HG02759 (cell line): ENCODE measurements around the gene PARP1.
"Not testable (repeated sequence)": the region's sequence is repeated elsewhere in the genome, so short reads cannot be mapped to it uniquely, and the experiment has no call there.

Experiments
- ATAC-seq: cut with Tn5 transposase; IDR thresholded peaks from one replicate; pipeline ENCODE4 v1.9.1; 2021; ENCODE audit warnings: mild to moderate bottlenecking, moderate library complexity; ENCODE audit not compliant: unreplicated experiment

PARP1 gene

DNA sequence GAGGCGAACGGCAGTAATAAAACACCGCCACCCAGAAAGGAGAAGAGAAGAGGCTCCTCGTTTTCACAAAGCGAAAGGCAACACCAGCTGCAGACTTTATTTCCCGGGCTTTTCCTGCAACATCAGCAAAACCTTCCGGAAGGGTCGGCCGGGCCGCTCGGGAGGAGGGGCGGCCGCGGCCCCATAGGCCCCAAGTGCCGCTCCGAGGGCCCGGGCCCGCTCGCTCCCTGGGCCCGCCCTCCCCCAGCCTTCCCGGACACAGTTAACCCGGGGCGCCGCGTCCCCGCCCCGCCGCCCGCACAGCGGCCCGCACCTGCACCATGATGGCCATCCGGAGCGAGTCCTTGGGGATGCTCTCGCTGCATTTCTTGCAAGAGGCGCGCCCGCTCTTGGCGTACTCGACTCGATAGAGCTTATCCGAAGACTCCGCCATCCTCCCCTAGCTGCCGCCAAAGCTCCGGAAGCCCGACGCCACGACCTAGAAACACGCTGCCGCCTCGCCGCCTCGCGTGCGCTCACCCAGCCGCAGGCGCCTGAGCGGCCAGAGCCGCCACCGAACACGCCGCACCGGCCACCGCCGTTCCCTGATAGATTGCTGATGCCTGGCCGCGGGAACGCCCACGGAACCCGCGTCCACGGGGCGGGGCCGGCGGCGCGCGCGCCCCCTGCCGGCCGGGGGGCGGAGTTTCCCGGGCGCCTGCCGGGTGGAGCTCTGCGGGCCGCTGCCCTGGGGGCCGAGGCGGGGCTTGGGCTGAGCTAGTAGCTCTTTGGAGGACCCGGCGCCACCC, at the start of gene PARP1:
PARP1 (minus strand) TSS at position 597 of the 788 bp plus-strand sequence; CDS start at position 433, 164 bp downstream.
- ATAC-seq, result peak; percentile 82

- ATAC-seq, result no peak
These were observed 49.4 kb upstream of the PARP1 start for GRCh38 chr1:226457307-226457712.

DNA sequence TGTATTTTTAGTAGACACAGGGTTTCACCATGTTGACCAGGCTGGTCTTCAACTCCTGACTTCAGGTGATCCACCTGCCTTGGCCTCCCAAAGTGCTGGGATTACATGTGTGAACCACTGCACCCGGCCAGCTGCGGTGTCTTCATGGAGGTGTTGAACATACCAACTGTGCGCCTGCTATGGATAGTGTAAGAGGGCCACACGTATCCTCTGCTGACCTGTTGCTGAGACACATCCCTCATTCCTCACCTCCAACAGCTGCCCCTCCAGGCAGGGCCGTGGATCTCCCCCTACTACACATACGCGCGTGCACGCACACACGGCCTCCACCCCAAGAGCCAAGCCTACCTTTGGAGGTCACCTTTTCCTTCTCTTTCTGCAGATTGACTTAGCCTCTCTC, 48.0 kb upstream of the PARP1 start:
- no peak for ATAC-seq

DNA sequence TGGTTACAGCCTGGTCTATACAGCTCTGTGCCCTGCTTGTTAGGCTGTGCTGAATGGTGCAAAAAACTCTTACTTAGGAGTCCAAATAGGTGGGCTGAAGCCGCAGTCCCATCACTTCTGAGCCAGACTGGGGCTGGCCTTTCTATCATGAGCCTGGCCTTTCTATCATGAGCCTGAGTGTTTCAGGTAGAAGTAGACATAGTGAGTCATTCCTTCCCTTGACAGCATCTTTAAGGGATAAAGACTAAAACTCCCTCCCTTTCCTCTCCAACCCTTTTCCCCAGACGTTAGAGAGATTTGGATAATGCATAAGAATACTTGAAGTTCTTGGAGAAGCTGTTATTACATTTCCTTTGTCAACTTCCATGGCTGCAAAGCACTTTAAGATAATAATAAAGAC, 46.5 kb upstream of the PARP1 start:
- ATAC-seq, result no peak

DNA sequence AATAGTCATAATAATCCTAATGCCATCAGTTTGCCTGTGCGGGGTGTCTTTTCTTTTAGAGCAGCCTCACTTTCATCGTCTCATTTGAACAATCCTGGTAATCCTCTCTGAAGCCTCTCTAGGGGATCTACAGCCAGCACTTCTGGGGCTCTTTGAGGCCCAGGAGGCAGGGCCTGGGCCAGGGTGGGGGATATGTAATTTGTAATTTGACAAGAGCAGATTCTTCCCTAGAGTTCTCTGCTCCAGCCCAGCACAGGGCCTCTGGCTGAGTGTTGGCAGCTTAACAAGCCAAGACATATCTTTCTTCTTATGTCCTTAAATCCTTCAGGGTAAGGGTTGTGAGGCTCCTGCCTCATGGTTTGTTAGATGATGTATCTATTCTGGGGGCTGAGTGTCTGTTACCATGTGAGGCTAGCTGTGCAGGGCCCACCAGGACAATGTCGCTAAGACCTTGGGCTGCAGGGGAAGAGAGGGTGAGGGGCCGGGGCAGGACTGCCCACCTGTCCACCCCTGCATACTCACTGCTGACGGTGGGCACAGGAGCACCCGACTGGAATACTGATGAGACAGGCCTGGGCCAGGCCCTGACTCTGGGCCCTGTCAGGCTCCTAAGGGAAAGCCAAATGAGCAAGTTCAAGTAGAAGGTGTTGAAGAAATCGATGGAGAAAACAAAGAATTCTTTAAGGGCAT, 45.3 kb upstream of the PARP1 start:
- ATAC-seq, result no peak

- ATAC-seq, result no peak
These were observed 42.8 kb upstream of the PARP1 start for GRCh38 chr1:226450688-226451087.

GRCh38 chr1:226449823-226450222, 41.9 kb upstream of the PARP1 start:
- no peak for ATAC-seq

GRCh38 chr1:226447932-226448665, 40.2 kb upstream of the PARP1 start:
- ATAC-seq, result no peak

DNA sequence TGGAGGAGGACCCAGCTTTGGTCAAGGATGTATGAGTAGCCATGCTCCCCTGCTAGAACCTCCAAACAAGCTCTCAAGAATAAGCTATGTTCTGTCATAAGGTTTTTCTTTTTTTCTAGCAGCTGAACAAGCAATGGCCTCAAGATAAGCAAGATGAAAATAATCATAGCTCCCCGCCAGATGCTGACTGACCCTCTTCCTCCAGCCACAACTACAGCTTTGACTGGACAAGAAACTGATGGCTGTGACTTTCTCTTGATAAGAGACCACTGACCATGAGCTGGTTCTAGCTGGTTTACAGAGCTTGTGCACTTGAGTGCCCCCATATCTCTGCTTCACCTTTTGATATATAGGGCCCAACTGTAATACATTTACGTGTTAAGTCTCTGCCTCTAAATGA, 38.2 kb upstream of the PARP1 start:
- ATAC-seq, result no peak

DNA sequence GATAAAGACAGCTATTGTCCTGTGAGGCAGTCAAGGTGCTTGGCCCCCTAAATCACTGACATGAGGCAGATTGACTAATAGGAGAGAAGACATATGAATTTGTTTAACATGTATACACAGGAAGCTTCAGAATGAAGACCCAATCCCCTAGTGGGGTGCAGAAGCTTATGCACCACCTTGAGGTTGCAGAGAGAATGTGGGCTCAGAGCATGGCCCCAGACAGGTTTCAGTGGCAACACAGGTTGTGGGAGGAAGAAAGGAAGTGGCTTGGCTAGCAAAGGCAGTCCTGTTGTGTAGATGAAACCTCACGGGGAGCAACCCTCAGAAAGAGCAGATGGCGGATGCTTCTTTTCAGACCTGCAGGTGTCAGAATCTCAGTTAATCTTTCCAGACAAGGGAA, 37.0 kb upstream of the PARP1 start:
- ATAC-seq, result peak; percentile 100

DNA sequence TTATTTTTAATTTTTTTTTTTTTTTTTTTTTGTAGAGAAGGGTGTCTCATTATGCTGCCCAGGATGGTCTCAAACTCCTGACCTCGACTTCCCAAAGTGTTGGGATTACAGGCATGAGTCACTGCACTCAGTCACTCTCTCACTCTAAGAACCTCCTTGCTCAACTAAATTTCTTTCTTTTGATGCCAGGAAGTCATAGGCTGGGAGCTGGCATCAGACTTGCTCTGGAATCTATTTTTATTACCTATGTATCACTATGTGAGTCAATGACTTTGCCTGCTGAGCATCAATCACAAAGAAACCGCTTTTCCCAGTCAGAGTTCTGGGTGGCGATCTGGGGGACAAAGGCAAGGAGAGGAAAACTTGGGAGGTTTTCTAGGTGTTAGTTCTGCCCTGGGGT, 35.5 kb upstream of the PARP1 start:
- ATAC-seq, result no peak

DNA sequence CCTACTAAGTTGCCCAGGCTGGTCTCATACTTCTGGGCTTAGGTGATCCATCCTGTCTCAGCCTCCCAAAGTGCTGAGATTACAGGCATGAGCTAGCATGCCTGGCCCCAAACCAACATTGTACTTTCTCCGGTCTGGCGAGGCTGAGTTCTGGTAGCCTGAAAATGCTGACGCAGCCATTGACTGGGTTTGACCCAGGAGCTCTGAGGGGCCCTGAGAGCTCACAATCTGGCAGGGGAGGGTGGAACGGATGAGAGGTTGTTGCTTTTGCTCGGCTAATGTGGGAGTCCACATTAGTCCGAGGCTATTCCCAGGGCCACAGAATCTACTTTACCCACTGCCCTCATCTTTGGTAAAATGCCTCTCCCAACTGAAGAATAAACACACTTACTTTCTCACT, 35.1 kb upstream of the PARP1 start:
- ATAC-seq, result no peak

DNA sequence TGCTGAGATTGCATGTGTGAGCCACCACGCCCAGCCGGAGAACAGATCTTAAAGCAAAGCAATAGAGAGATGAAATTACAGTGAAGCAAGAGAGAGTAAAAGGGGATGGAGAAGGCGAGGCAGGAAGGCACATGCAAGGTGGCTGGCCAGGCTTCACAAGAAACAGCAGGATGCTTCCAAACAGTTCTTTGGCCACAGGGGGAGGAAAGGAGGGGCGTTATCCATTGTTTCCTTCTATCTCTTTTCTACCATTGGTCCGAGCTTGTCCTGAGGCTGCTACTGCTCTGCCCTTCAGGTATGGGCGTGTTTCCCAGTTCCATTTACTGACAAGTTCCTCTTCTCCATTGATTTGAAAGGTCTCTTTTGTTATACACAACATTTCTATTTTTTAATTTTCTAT, 33.7 kb upstream of the PARP1 start:
- no peak for ATAC-seq

DNA sequence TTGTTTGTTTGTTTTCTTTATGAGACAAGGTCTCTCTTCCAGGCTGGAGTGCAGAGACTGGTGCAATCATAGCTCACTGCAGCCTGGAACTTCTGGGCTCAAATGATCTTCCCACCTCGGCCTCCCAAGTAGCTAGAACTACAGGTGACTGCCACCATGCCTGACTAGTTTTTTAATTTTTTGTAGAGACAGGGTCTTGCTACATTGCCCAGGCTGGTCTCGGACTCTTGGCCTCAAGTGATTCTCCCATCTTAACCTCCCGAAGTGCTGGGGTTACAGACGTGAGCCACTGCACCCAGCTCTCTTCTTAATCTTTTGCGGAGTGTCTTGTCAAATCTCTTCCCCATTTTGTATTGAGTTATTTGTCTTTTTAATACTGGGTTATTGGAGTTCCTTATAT, 32.6 kb upstream of the PARP1 start:
- ATAC-seq, result no peak

GRCh38 chr1:226438007-226438406, 30.1 kb upstream of the PARP1 start:
- ATAC-seq, result no peak

- no peak for ATAC-seq
These were observed 29.1 kb upstream of the PARP1 start for GRCh38 chr1:226436855-226437491.

GRCh38 chr1:226436472-226436854, 28.6 kb upstream of the PARP1 start:
- no peak for ATAC-seq

DNA sequence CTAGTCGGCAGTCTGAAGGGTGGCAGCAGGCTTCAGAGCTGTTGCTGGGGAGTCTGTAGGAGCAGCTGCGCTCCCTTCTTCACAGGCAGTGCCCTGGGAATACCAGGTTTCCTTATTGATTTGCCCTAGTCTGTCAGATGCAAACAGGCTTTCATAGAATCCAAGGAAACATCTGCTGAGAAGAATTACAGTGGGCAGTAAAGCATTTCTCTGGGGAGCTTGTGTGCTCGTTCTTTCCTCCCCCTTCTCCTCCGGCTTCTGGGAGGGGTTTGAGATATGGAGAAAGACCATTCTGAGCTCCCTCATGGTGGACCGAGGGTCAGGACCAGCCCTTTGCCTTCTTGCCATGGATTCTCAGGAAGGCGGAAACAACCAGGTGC, 25.4 kb upstream of the PARP1 start:
- ATAC-seq, result no peak

GRCh38 chr1:226432586-226433340, 24.9 kb upstream of the PARP1 start:
- no peak for ATAC-seq

GRCh38 chr1:226431898-226432297, 24.0 kb upstream of the PARP1 start:
- not testable (repeated sequence) for ATAC-seq
